Embryonic facial prominence (tissue), 1 donor: ENCODE measurements around the gene LCTL.

Experiments used
- DNase-seq: peaks from one replicate; pipeline ENCODE4 v3.0.0-alpha.2; 2016; ENCODE audit errors: extremely low spot score

Gene LCTL, protein sequence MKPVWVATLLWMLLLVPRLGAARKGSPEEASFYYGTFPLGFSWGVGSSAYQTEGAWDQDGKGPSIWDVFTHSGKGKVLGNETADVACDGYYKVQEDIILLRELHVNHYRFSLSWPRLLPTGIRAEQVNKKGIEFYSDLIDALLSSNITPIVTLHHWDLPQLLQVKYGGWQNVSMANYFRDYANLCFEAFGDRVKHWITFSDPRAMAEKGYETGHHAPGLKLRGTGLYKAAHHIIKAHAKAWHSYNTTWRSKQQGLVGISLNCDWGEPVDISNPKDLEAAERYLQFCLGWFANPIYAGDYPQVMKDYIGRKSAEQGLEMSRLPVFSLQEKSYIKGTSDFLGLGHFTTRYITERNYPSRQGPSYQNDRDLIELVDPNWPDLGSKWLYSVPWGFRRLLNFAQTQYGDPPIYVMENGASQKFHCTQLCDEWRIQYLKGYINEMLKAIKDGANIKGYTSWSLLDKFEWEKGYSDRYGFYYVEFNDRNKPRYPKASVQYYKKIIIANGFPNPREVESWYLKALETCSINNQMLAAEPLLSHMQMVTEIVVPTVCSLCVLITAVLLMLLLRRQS

GRCh38 chr15:66565741-66566144 lies at the start of gene LCTL:
Gene LCTL (minus strand): TSS chr15:66565998. CDS start chr15:66565365, 633 bp downstream.
- no peak for DNase-seq

GRCh38 chr15:66614951-66615760 lies 49.4 kb upstream of the LCTL start:
- DNase-seq = no peak

DNA sequence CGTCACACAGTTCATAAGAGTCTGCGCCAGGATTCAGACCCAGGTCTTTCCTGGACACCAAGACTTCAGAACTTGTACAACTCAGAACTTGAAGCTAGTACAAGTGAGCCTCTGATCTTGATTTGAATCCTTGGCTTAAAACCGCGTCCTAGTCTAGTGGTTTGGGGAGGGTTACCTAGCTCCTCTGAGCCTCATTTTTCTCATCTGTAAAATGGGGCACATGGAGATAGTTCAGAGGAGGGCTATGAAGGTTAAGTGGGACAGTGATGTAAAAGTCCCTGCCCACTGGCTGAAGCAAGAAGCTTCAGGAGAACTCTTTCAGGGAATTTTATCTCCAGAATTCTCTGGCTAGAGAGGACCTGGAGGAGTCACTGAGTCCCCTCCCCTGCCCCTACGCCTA lies 48.7 kb upstream of the LCTL start:
- DNase-seq = no peak

GRCh38 chr15:66613743-66614142 lies 47.9 kb upstream of the LCTL start:
- DNase-seq = no peak

- DNase-seq = no peak
These were observed 45.7 kb upstream of the LCTL start for GRCh38 chr15:66611257-66612053.

- no peak for DNase-seq
These were observed 44.1 kb upstream of the LCTL start for GRCh38 chr15:66609876-66610275.

GRCh38 chr15:66608881-66609280 lies 43.1 kb upstream of the LCTL start:
- DNase-seq = no peak

- no peak for DNase-seq
These were observed 42.4 kb upstream of the LCTL start for GRCh38 chr15:66608159-66608558.

GRCh38 chr15:66603301-66604179 lies 37.7 kb upstream of the LCTL start:
- no peak for DNase-seq

DNA sequence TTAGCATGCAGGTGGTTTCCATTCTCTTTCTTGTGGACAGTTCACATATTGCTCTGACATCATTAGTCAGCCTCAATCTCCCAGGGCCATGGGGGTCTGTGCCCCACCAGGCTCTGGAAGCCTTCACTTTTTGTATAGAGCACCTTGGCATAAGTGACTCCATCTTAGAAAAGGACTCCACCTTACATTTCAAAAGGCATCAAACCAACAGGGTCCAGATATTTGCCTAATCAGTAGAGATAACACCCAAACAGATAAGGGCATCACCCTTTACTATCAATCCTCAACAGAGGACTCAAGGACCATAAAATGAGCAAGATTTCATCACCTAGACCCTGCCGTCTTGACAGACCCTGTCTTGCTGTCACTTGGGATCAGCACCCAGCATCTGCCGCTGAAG lies 35.7 kb upstream of the LCTL start:
- no peak for DNase-seq

- no peak for DNase-seq
These were observed 34.4 kb upstream of the LCTL start for GRCh38 chr15:66600240-66600627.

DNA sequence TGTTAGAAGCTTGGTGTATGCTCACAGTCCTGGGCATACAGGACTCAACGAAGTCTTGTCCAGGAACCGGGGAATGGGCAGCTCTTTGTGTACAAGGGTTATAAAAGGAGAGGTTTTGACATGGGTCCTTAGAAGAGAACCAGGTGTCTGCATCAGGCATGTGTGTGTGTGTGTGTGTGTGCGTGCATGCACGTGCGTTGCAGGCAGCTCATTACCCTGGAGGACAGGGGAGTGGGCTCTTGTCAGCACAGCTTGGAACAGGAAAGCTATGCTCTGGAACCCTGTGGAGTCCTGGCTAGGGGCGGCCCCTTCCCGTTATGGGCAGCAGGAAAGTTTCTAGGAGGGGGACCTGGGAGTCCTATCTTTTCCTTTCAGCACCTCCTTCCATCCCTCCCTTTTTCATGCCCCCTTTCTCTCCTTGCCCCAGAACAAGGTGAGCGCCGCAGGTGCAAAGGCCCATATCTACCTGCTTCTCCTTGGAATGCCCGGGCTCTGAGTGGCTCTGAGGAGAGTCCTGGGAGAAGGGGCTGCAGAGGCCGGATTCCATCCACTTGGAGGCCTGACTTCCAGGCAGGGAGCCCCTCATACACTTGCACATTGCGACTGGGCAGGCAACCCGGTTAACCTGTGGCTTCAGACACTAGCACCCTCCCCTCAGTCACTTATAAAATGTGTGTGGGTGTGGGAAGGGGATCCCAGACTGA lies 33.9 kb upstream of the LCTL start:
- DNase-seq = no peak

DNA sequence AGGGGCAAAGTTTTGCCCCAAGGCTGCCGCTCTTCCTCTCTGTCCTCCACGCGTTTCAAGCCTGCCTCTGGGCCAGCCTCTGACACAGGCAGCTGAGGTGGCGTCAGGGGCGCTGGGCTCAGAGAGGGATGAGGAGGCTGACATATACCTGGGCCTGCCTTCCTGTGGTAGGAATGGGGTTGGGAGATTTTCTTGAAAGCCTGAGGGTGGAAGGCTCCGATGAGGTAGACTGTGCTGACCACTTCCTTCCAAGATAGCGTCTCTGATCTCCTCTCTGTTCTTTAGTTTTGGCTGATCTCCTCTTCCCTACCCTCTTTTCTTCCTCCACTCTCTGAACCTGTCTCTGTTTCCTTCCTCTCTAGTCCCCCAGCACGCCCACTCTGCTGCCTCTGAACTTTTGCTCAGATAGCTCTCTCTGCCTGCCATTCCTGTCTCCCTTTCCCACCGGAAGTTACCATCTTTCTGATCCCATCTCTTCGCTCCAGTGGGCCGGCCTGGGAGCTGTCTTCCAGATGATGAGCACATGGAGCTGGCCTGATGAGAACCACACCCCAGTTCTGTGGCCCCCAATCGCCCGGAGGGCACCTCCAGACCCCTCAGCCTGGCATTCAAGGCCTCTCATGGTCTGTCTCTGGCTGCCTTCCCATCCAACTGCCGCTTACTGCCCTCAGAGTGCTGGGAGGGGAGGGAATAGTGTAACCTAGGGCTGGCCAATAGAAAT lies 32.5 kb upstream of the LCTL start:
- DNase-seq = no peak

DNA sequence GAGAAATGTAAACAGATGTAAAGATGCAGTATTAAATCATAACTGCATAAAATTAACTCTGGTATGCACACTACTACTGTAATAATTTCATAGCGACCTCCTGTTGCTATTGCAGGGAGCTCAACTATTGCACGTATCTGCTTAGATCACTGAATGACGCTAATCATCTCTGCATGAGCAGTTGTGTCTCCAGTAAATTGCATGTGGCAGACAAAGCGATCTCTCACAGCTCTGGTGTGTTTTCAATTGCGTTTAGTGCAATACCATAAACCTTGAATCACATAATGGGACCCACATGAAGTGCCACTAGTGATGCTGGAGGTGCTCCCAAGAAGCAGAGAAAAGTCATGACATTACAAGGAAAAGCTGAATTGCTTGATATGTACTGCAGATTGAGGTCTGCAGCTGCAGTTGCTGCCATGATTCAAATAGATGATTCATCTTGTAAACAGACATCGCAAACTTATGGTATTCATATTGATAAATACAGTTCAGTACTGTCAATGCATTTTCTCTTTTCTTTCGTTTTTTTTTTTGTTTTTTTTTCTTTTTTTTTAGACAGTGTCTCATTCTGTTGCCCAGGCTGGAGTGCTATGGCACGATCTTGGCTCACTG lies 30.2 kb upstream of the LCTL start:
- DNase-seq = no peak

DNA sequence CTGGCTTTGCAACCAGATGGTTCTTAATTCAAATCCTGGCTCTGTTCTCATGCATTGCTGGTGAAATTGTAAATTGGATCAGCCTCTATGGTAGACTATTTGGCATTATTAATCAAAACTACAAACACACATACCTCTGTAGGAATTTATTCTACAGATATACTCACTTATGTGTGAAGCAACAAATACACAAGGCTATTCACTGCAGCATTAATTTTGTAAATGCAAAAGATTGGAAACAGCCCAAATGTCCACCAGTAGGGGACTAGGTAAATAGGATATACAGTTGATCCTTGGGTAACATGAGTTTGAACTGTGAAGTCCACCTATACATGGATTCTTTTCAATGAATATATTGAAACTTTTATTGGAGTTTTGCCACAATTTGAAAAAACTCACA lies 29.5 kb upstream of the LCTL start:
- no peak for DNase-seq

GRCh38 chr15:66594836-66595235 lies 29.0 kb upstream of the LCTL start:
- no peak for DNase-seq

GRCh38 chr15:66594344-66594743 lies 28.5 kb upstream of the LCTL start:
- DNase-seq = no peak

DNA sequence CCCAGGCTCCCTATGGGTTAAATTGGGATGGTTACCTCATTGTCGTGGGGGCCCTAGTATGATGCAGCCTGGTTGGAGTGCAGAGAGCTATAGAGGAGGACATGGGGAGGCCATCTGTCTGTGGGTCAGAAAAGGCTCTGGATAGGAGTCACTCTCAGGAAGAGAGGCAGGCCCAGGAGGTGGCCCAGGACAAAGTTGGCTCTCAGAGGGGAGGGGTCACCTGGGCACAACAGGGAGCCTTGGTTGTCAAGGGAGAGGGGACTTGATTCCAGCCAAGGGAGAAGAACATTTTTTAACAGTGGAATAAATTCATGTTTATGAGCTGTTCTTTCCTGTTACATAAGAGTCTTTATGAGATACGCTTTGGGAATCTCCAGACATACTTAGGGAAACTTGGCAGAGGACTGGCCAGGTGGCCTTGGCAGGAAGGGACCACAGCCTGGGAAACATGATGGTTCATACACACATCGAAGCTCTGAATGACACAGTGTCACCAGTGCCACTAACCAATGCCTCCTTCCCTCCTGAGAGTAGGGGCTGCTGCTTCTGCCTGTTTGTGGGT lies 27.5 kb upstream of the LCTL start:
- no peak for DNase-seq
